C4-2B (cell line): ENCODE measurements around the gene ATXN1.

Experiments
- ZFX ChIP-seq: fragments of 450-650 bp; IDR thresholded peaks from 2 replicates; pipeline ENCODE4 v1.6.1; 2017
- TF ChIP-seq, protein P1 (sequence below): fragments of 450-650 bp; conservative IDR thresholded peaks from 2 replicates; pipeline ENCODE4 v1.5.1; 2017; ENCODE audit warnings: mild to moderate bottlenecking

- TF ChIP-seq, protein P1, sequence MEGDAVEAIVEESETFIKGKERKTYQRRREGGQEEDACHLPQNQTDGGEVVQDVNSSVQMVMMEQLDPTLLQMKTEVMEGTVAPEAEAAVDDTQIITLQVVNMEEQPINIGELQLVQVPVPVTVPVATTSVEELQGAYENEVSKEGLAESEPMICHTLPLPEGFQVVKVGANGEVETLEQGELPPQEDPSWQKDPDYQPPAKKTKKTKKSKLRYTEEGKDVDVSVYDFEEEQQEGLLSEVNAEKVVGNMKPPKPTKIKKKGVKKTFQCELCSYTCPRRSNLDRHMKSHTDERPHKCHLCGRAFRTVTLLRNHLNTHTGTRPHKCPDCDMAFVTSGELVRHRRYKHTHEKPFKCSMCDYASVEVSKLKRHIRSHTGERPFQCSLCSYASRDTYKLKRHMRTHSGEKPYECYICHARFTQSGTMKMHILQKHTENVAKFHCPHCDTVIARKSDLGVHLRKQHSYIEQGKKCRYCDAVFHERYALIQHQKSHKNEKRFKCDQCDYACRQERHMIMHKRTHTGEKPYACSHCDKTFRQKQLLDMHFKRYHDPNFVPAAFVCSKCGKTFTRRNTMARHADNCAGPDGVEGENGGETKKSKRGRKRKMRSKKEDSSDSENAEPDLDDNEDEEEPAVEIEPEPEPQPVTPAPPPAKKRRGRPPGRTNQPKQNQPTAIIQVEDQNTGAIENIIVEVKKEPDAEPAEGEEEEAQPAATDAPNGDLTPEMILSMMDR: peak; percentile 98
- no peak for TF ChIP-seq ZFX
These were observed 9.7 kb upstream of the ATXN1 start for GRCh38 chr6:16770701-16771569.
